Breast epithelium (tissue), 4 donors: ENCODE data around the gene GPHN. TPM values are rescaled to one million over a fixed set of nuclear protein-coding genes. Genes with fewer than 3 reads are reported as not detected.
"Not testable (repeated sequence)": the region's sequence is repeated elsewhere in the genome, so short reads cannot be mapped to it uniquely, and the experiment has no call there.

Experiments
- DNase-seq, 2 donors: peaks; one replicate each; pipeline ENCODE4 v3.0.0-alpha.2; 2019; ENCODE audit warnings: low spot score in 2 of 2
- H3K27ac ChIP-seq, 2 donors: fragments of 200-600 bp; sonication (generic) in 1 of 2; one replicate each; pipeline ENCODE4 v1.5.1; 2016 to 2019; ENCODE audit warnings: mild to moderate bottlenecking in 1 of 2
- H3K27me3 ChIP-seq, 2 donors: fragments of 200-600 bp; sonication (generic) in 1 of 2; one replicate each; pipeline versions ENCODE4 v1.5.1 to v1.6.0; 2017 to 2019; ENCODE audit warnings: control low read depth in 1 of 2, mild to moderate bottlenecking in 1 of 2
- H3K36me3 ChIP-seq: fragments of 200-600 bp; one replicate; pipeline ENCODE4 v1.5.1; 2019
- H3K4me1 ChIP-seq, 2 donors: fragments of 200-600 bp; sonication (generic); one replicate each; pipeline ENCODE4 v1.5.1; 2016 to 2019; ENCODE audit warnings: control low read depth in 1 of 2
- H3K4me3 ChIP-seq, 3 donors: fragments of 200-600 bp; sonication (generic); 1 replicate in 2 of 3; 2 replicates in 1 of 3; pipeline ENCODE4 v1.5.1; 2016 to 2019; ENCODE audit warnings: mild to moderate bottlenecking in 3 of 3, moderate library complexity in 2 of 3
- H3K9me3 ChIP-seq, 2 donors: fragments of 200-600 bp; sonication (generic) in 1 of 2; one replicate each; pipeline ENCODE4 v1.5.1; 2016 to 2019; ENCODE audit warnings: control low read depth in 1 of 2
- POLR2A ChIP-seq: fragments of 450-650 bp; IDR thresholded peaks from one replicate; pipeline ENCODE4 v1.6.1; 2016; ENCODE audit warnings: antibody characterized with exemption, mild to moderate bottlenecking, moderate library complexity
- POLR2AphosphoS5 ChIP-seq, 3 donors: sonication (generic); formaldehyde crosslinking; IDR thresholded peaks; one replicate each; pipeline ENCODE4 v1.6.1; 2017; ENCODE audit warnings: antibody characterized with exemption in 3 of 3
- intact Hi-C: fragments of 100-400 bp; cut with DNase I; formaldehyde crosslinking; loops from one replicate; pipeline ENCODE4 v1.15.1; 2023; ENCODE audit warnings: low total_unique reads
- total RNA-seq, 3 donors: library from RNA; depleted of rRNA; stranded (reverse); fragments of >200 nt; gene quantifications; one replicate each; pipeline ENCODE4 v1.1.0, GENCODE V29; 2016
- TF ChIP-seq, protein P1 (sequence below), 3 donors: fragments of 450-650 bp; IDR thresholded peaks; one replicate each; pipeline ENCODE4 v1.5.1; 2016 to 2017; ENCODE audit warnings: antibody characterized with exemption in 3 of 3, mild to moderate bottlenecking in 3 of 3, moderate library complexity in 3 of 3

Gene GPHN
- total RNA-seq, 3 donors from 2014 or later: 20.9 to 39.0 (median 24.9) TPM

DNA sequence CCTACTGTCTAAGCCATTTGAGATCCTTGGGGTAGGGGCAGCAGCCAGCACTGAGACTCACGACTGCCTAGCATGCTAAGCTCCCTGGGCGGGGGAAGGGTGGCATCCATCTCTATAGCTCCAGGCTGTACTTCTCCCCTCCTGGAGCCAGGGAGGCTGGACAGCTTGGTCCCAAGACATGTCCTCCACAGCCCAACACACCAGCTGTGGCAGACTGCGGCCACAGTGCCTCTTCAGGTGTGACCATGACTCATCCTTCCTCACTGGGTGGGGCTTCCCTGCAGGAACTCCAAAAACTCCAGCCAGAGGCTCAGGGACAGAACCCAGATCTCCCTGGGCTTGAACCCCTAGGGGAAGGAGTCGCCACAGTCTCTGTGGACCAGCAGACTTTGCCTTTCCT lies 193.9 kb downstream of the GPHN start:
- intact Hi-C loops: no loop called here
- TF ChIP-seq, protein P1, sequence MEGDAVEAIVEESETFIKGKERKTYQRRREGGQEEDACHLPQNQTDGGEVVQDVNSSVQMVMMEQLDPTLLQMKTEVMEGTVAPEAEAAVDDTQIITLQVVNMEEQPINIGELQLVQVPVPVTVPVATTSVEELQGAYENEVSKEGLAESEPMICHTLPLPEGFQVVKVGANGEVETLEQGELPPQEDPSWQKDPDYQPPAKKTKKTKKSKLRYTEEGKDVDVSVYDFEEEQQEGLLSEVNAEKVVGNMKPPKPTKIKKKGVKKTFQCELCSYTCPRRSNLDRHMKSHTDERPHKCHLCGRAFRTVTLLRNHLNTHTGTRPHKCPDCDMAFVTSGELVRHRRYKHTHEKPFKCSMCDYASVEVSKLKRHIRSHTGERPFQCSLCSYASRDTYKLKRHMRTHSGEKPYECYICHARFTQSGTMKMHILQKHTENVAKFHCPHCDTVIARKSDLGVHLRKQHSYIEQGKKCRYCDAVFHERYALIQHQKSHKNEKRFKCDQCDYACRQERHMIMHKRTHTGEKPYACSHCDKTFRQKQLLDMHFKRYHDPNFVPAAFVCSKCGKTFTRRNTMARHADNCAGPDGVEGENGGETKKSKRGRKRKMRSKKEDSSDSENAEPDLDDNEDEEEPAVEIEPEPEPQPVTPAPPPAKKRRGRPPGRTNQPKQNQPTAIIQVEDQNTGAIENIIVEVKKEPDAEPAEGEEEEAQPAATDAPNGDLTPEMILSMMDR (IDR thresholded peaks at IDR 0.05): no peak
- TF ChIP-seq POLR2A (no peak), POLR2AphosphoS5 (IDR thresholded peaks at IDR 0.05) (no peak)
- H3K36me3 ChIP-seq: no peaks in the 10 kb centered on the region
- no peak for DNase-seq
- no peak overlapping the region for H3K4me3 ChIP-seq
- no peaks in the 10 kb centered on the region for H3K4me1 ChIP-seq
- H3K27me3 ChIP-seq: no peaks in the 10 kb centered on the region
- H3K9me3 ChIP-seq: peaks cover 0 to 10% of the 10 kb centered on the region in 2 donors
- H3K27ac ChIP-seq: no peak overlapping the region

DNA sequence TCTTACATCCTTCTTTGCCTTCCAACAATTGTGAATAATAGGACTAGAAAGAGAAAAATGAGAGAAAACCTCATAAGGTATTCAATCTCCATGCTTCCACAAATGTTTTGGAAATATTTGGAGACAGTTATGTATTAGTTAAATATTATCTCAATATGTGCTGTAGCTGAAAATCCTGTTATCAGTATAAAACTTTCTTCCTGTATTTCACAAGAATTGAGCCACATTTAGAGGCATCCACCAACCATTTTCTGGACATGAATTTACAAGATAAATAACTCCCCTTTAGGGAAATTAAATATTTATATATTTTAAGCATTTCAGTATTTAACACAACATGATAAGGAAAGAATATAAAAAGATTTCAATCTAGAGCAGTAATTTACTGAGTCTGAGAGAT lies 200.3 kb downstream of the GPHN start:
- TF ChIP-seq, protein P1 (IDR thresholded peaks at IDR 0.05): no peak
- TF ChIP-seq POLR2AphosphoS5 (IDR thresholded peaks at IDR 0.05) (no peak), POLR2A (no peak)
- Histone ChIP-seq H3K27ac (no peak overlapping the region), H3K9me3 (peaks cover 0 to 18% of the 10 kb centered on the region in 2 donors), H3K27me3 (no peaks in the 10 kb centered on the region), H3K4me3 (no peak overlapping the region), H3K4me1 (no peaks in the 10 kb centered on the region), H3K36me3 (no peaks in the 10 kb centered on the region)
- DNase-seq: no peak
- intact Hi-C loops: no loop called here

DNA sequence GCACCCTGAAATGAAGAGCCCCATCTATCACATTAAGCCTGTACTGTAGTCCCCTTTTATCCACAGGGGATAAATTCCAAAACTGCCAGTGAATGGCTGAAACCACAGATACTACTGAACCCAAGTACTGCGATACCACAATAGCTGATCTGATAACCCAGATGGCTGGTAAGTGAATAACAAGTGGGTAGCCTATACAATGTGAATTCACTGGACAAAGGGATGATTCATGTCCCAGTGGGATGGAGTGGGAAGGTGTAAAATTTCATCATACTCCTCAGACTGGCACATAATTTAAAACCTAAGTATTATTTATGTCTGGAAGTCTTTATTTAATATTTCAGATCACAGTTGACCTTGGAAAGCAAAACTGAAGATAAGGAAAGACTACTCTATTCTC lies 201.3 kb downstream of the GPHN start:
- TF ChIP-seq, protein P1 (IDR thresholded peaks at IDR 0.05): no peak
- no peak for TF ChIP-seq POLR2AphosphoS5 (IDR thresholded peaks at IDR 0.05)
- TF ChIP-seq POLR2A: no peak
- DNase-seq: no peak
- intact Hi-C loops: no loop called here
- H3K27ac ChIP-seq: no peak overlapping the region
- H3K4me1 ChIP-seq: no peaks in the 10 kb centered on the region
- peaks cover 0 to 20% of the 10 kb centered on the region in 2 donors for H3K9me3 ChIP-seq
- no peaks in the 10 kb centered on the region for H3K27me3 ChIP-seq
- no peaks in the 10 kb centered on the region for H3K36me3 ChIP-seq
- no peak overlapping the region for H3K4me3 ChIP-seq

DNA sequence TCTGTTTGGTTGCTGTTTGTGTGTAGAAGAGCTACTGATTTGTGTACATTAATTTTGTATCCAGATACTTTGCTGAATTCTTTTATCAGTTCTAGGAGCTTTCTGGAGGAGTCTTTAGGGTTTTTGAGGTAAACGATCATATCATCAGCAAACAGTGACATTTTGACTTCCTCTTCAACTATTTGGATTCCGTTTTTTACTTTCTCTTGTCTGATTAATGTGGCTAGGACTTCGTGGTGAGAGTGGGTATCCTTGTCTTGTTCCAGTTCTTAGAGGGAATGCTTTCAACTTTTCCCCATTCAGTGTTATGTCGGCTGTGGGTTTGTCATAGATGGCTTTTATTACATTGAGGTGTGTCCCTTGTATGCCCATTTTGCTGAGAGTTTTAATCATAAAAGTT lies 206.3 kb downstream of the GPHN start:
- intact Hi-C loops: not testable (repeated sequence)

DNA sequence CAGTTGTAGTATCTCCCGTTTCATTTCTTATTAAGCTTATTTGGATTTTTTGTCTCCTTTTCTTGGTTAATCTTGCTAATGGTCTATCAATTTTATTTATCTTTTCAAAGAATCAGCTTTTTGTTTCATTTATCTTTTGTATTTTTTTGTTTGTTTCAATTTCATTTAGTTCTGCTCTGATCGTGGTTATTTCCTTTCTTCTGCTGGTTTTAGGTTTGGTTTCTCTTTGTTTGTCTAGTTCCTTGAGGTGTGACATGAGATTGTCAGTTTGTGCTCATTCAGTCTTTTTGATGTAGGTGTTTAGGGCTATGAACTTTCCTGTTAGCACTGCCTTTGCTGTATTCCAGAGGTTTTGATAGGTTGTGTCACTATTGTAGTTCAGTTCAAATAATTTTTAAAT lies 207.4 kb downstream of the GPHN start:
- H3K27me3 ChIP-seq, H3K27ac ChIP-seq, H3K4me1 ChIP-seq, intact Hi-C loops, DNase-seq, H3K4me3 ChIP-seq, H3K9me3 ChIP-seq, H3K36me3 ChIP-seq: not testable (repeated sequence)

More for the DNA sequence above, 206.3 kb downstream of the GPHN start:
- H3K9me3 ChIP-seq, H3K27ac ChIP-seq, H3K27me3 ChIP-seq, H3K4me3 ChIP-seq, H3K4me1 ChIP-seq, DNase-seq, H3K36me3 ChIP-seq: not testable (repeated sequence)

DNA sequence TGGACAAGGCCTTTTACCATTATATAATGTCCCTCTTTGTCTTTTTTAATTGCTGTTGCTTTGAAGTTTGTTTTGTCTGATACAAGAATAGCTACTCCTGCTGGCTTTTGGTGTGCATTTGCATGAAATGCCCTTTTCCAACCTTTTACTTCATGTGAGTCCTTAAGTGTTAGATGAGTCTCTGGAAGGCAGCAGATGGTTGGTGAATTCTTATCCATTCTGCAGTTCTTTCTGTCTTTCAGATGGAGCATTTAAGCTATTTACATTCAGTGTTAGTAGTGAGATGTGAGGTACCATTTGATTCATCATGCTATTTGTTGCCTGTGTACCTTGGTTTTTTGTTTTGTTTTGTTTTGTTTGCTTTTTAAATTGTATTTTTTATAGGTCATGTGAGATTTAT lies 208.3 kb downstream of the GPHN start:
- Histone ChIP-seq H3K36me3 (no peaks in the 10 kb centered on the region), H3K9me3 (peaks cover 0 to 9% of the 10 kb centered on the region in 2 donors), H3K27me3 (no peaks in the 10 kb centered on the region), H3K27ac (no peak overlapping the region), H3K4me1 (no peaks in the 10 kb centered on the region), H3K4me3 (no peak overlapping the region)
- DNase-seq: no peak
- intact Hi-C loops: no loop called here
- TF ChIP-seq POLR2AphosphoS5 (IDR thresholded peaks at IDR 0.05) (no peak), POLR2A (no peak)
- TF ChIP-seq, protein P1 (IDR thresholded peaks at IDR 0.05): no peak
